Activated CD4-positive, alpha-beta T cell treated with anti-CD3 and anti-CD28 coated beads, Interleukin-2, amount 10 ng/mL, durations not matched to agents 7 days and 5 days (primary cell): ENCODE data around the gene TANC1. TPM values are rescaled to one million over a fixed set of nuclear protein-coding genes. Genes with fewer than 3 reads are reported as not detected.
"Not testable (repeated sequence)": the region's sequence is repeated elsewhere in the genome, so short reads cannot be mapped to it uniquely, and the experiment has no call there.

Source experiments
- CTCF ChIA-PET: fragments of 350-600 bp; sonication (Branson Sonifier 250); formaldehyde crosslinking; loops from one replicate; lab custom pipeline; 2021; ENCODE audit warnings: antibody characterized with exemption; lab: Charles Lee
- POLR2A ChIA-PET: fragments of 350-600 bp; sonication (Branson Sonifier 250); formaldehyde crosslinking; loops from one replicate; lab custom pipeline; 2021; ENCODE audit warnings: antibody characterized with exemption; lab: Charles Lee
- DNase-seq: peaks from one replicate; pipeline ENCODE4 v3.0.0-alpha.2; 2020
- H3K27ac Mint-ChIP-seq: one replicate; pipeline ENCODE4 v1.8.0; 2021; ENCODE audit warnings: mild to moderate bottlenecking, moderate library complexity, mixed read lengths
- H3K27me3 Mint-ChIP-seq: one replicate; pipeline ENCODE4 v1.8.0; 2021; ENCODE audit warnings: mixed read lengths
- H3K36me3 Mint-ChIP-seq: one replicate; pipeline ENCODE4 v1.8.0; 2021; ENCODE audit warnings: low read depth, mixed read lengths
- H3K4me1 Mint-ChIP-seq: one replicate; pipeline ENCODE4 v1.8.0; 2021; ENCODE audit warnings: mixed read lengths
- H3K4me3 Mint-ChIP-seq: one replicate; pipeline ENCODE4 v1.8.0; 2021; ENCODE audit warnings: mild to moderate bottlenecking, moderate library complexity, mixed read lengths
- H3K9me3 Mint-ChIP-seq: one replicate; pipeline ENCODE4 v1.8.0; 2021; ENCODE audit warnings: mixed read lengths
- total RNA-seq, 2 experiments: library from RNA; stranded (reverse); gene quantifications; one replicate each; pipeline ENCODE4 v1.2.3, GENCODE V29; 2021

The TANC1 gene
- total RNA-seq, 2 experiments from 2014 or later: 0.32 to 0.52 TPM

DNA sequence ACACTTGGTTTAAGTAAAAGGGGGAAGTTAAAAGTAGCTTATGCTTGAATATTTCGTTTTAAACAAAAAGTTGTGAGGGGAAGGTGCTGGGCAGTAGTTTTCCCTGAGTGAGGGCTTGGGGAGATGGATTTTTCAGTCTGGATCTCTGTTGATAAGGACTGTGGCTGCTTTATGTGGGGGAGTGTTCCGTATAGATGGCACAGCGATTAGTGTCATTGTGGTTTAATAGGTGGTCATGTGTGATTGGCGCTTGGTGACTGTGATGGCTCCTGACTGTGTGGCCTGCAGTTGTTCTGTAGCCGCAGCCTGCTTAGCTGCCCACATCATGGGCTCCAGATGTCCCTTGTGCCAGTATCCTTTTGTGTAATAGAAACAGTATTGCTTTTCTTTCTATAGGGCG is 161.9 kb downstream of the TANC1 start:
- H3K4me3 Mint-ChIP-seq: no peak overlapping the region
- no peaks in the 10 kb centered on the region for H3K36me3 Mint-ChIP-seq
- no peaks in the 10 kb centered on the region for H3K27me3 Mint-ChIP-seq
- ChIA-PET CTCF (interaction anchor here (1.2 to 1.6 kb wide), 4 partner anchors 9 to 77 kb away, joined by 3 to 5 read pairs (median 4); no protein-coding TSS in a partner anchor), POLR2A (no interaction called here)
- H3K4me1 Mint-ChIP-seq: peaks cover 7% of the 10 kb centered on the region
- peaks cover 2% of the 10 kb centered on the region for H3K9me3 Mint-ChIP-seq
- H3K27ac Mint-ChIP-seq: no peak overlapping the region
- no peak for DNase-seq

DNA sequence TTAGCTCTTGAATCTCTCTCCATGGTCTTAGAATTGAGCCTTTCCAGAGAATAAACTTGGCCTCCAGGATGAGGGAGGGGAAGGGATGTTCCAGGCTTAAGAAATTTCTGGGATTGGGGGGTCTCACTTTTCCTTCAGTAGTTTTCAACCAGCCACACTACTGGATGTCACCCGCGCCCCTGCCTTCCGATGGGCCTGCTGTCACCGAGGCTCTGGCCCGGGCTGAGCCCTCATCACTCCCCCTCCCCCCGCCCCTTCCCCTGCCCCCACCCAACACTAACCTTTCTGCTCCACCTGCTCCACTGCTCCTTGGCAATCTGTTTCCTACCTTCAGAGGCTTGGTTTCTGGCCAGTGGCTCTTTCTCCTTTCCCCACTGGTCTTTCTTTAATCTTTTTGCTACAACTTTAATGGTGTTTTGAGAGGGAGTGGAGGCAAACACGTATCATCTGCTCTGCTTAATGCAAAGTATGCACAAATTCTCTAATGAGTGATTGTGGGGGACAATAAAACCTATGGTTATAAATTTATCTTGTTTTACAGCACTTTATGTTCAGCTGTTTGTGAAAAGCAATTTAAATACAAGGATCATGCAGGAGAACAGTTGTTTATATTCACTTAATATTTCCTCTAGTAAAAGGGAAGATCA is 162.9 kb downstream of the TANC1 start:
- Mint-ChIP-seq H3K4me3 (no peak overlapping the region), H3K9me3 (peaks cover 2% of the 10 kb centered on the region), H3K4me1 (peaks cover 4% of the 10 kb centered on the region), H3K27me3 (no peaks in the 10 kb centered on the region), H3K36me3 (no peaks in the 10 kb centered on the region), H3K27ac (no peak overlapping the region)
- ChIA-PET CTCF (interaction anchor here (1.2 kb wide), 1 partner anchor 10 kb away, joined by 3 read pairs; no protein-coding TSS in a partner anchor), POLR2A (no interaction called here)
- DNase-seq: no peak

DNA sequence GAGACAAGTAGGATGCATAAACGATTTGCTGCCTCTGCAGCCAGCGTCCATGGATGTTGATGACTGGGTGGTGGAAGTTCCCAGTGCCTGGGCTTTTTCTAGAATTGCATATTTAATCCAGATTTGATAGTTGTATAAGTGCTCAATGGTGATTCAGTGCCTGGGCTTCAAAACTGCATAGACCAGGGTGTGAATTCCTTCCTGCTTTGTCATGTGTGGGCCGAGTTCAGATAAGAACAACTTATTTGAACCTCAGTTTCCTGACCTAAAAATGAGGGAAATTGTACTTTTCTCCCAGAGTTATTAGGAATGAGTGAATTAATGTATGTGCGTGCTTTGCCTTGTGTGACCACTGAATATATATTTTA is 163.5 kb downstream of the TANC1 start:
- Mint-ChIP-seq H3K9me3 (peaks cover 2% of the 10 kb centered on the region), H3K36me3 (no peaks in the 10 kb centered on the region), H3K4me3 (no peak overlapping the region), H3K27ac (no peak overlapping the region), H3K27me3 (no peaks in the 10 kb centered on the region), H3K4me1 (peaks cover 4% of the 10 kb centered on the region)
- ChIA-PET POLR2A (no interaction called here), CTCF (no interaction called here)
- DNase-seq: no peak

GRCh38 chr2:159133797-159134196 is 165.4 kb downstream of the TANC1 start:
- DNase-seq: no peak
- H3K27me3 Mint-ChIP-seq: no peaks in the 10 kb centered on the region
- CTCF ChIA-PET: interaction anchor here (1.0 kb wide), 1 partner anchor 14 kb away, joined by 4 read pairs; no protein-coding TSS in a partner anchor
- H3K27ac Mint-ChIP-seq: no peak overlapping the region
- H3K4me3 Mint-ChIP-seq: no peak overlapping the region
- peaks cover 4% of the 10 kb centered on the region for H3K4me1 Mint-ChIP-seq
- no peaks in the 10 kb centered on the region for H3K36me3 Mint-ChIP-seq
- H3K9me3 Mint-ChIP-seq: no peaks in the 10 kb centered on the region
- POLR2A ChIA-PET: no interaction called here

DNA sequence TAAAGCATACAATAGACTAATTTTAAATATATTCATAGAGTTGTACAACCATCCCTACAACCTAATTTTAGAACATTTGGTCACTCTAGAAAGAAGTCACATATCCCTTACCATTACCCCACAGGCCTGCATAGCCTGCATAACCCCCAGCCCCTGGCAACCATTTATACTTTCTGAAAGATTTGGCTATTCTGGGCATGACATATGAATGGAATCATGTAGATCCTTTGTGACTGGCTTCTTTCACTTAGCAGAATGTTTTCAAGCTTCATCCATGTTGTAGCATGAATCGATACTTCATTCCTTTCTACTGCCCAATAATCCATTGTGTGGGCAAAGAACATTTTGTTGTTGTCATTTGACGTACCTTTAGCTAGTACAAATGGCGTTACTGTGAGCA is 166.5 kb downstream of the TANC1 start:
- POLR2A ChIA-PET: no interaction called here
- Mint-ChIP-seq H3K36me3 (no peaks in the 10 kb centered on the region), H3K4me1 (no peaks in the 10 kb centered on the region), H3K27ac (no peak overlapping the region), H3K9me3 (no peaks in the 10 kb centered on the region), H3K27me3 (no peaks in the 10 kb centered on the region), H3K4me3 (no peak overlapping the region)
- DNase-seq: no peak
- CTCF ChIA-PET: no interaction called here

DNA sequence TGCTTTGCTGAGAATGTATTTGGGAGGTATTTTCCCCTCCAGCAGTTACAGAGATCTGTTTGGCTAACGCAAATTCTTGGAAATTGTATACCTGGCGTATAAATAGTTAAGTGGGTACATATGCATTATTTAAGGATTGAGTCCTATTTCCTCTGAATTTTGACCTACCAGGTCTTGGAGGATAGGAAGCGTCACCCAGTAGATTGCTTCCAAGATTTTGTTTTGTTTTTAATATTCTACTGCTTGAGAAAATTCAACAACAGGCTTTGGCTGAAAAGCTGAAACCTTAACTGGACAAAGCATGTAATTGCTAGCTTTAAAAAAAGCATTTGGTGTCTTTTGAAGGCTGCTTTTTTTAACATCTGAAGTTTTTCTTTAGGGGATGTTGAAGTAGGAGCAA is 168.0 kb downstream of the TANC1 start:
- POLR2A ChIA-PET: no interaction called here
- Mint-ChIP-seq H3K4me3 (no peak overlapping the region), H3K27me3 (no peaks in the 10 kb centered on the region)

GRCh38 chr2:159137511-159138241 is 169.2 kb downstream of the TANC1 start:
- no peaks in the 10 kb centered on the region for H3K27me3 Mint-ChIP-seq
- H3K9me3 Mint-ChIP-seq: no peaks in the 10 kb centered on the region
- H3K27ac Mint-ChIP-seq: no peak overlapping the region
- H3K4me3 Mint-ChIP-seq: no peak overlapping the region
- CTCF ChIA-PET: no interaction called here
- DNase-seq: no peak
- no peaks in the 10 kb centered on the region for H3K4me1 Mint-ChIP-seq
- no peaks in the 10 kb centered on the region for H3K36me3 Mint-ChIP-seq
- POLR2A ChIA-PET: no interaction called here

More for the DNA sequence above, 168.0 kb downstream of the TANC1 start:
- Mint-ChIP-seq H3K9me3 (no peaks in the 10 kb centered on the region), H3K27ac (no peak overlapping the region), H3K4me1 (no peaks in the 10 kb centered on the region), H3K36me3 (no peaks in the 10 kb centered on the region)
- no peak for DNase-seq
- CTCF ChIA-PET: no interaction called here

DNA sequence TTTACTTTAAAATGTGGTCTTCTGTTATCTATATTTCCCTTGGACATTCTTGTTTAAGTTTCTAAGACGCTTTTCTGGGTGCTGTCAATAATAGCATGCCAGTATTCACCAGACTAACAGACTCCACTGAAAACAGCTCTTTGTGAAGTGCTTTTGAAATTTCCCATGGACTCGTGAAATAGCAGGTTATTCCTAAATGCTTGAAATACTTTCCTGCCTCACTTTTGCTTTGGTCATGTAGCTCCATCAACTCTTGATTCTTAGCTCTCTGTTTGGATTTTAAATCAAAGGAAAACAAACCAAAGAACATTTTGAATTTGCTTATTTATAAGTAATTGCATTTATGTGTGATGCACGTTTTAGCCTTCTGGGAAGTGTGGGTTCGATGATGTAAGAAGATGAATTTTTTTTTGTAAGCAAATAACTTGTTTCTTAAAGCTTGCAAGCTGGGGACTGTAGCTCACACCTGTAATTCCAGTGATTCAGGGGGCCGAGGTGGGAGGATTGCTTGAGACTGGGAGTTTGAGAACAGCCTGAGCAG is 170.3 kb downstream of the TANC1 start:
- CTCF ChIA-PET: interaction anchor here (1.2 kb wide), 1 partner anchor 9 kb away, joined by 3 read pairs; no protein-coding TSS in a partner anchor

GRCh38 chr2:159139216-159139933 is 170.9 kb downstream of the TANC1 start:
- ChIA-PET CTCF (interaction anchor here (0.7 to 1.2 kb wide), 3 partner anchors 10 to 163 kb away, joined by 3 read pairs; no protein-coding TSS in a partner anchor), POLR2A (no interaction called here)
- no peaks in the 10 kb centered on the region for H3K36me3 Mint-ChIP-seq

More for the DNA sequence above, 170.3 kb downstream of the TANC1 start:
- no peaks in the 10 kb centered on the region for H3K4me1 Mint-ChIP-seq
- H3K36me3 Mint-ChIP-seq: no peaks in the 10 kb centered on the region
- no peak overlapping the region for H3K4me3 Mint-ChIP-seq
- no peak for DNase-seq
- no peak overlapping the region for H3K27ac Mint-ChIP-seq
- POLR2A ChIA-PET: no interaction called here
- H3K9me3 Mint-ChIP-seq: no peaks in the 10 kb centered on the region
- H3K27me3 Mint-ChIP-seq: no peaks in the 10 kb centered on the region

GRCh38 chr2:159140070-159140769 is 171.8 kb downstream of the TANC1 start:
- Mint-ChIP-seq H3K36me3 (no peaks in the 10 kb centered on the region), H3K27ac (no peak overlapping the region), H3K27me3 (no peaks in the 10 kb centered on the region), H3K4me1 (peaks cover 4% of the 10 kb centered on the region), H3K4me3 (no peak overlapping the region), H3K9me3 (no peaks in the 10 kb centered on the region)
- ChIA-PET POLR2A (interaction anchor here (1.0 kb wide), 1 partner anchor 10 kb away, joined by 10 read pairs; no protein-coding TSS in a partner anchor), CTCF (interaction anchor here (0.7 to 1.2 kb wide), 3 partner anchors 9 to 163 kb away, joined by 3 read pairs; no protein-coding TSS in a partner anchor)
- DNase-seq: no peak

More at GRCh38 chr2:159139216-159139933, 170.9 kb downstream of the TANC1 start:
- DNase-seq: no peak
- Mint-ChIP-seq H3K4me1 (no peaks in the 10 kb centered on the region), H3K9me3 (no peaks in the 10 kb centered on the region), H3K27me3 (no peaks in the 10 kb centered on the region), H3K4me3 (no peak overlapping the region), H3K27ac (no peak overlapping the region)

- H3K27me3 Mint-ChIP-seq, H3K27ac Mint-ChIP-seq, H3K4me1 Mint-ChIP-seq, H3K36me3 Mint-ChIP-seq, DNase-seq, H3K4me3 Mint-ChIP-seq, H3K9me3 Mint-ChIP-seq: not testable (repeated sequence)
- CTCF ChIA-PET: interaction anchor here (1.2 kb wide), 1 partner anchor 10 kb away, joined by 3 read pairs; no protein-coding TSS in a partner anchor
- POLR2A ChIA-PET: interaction anchor here (1.0 kb wide), 1 partner anchor 10 kb away, joined by 10 read pairs; no protein-coding TSS in a partner anchor
These were observed 172.4 kb downstream of the TANC1 start for GRCh38 chr2:159140821-159141220.
